ENCODE data around the gene CALHM4.

Gene CALHM4

GRCh38 chr6:116577486-116577885 lies 23.9 kb downstream of the CALHM4 start:
- H3K27ac ChIP-seq: no peak overlapping the region
- no peak overlapping the region for H3K4me3 ChIP-seq (ENCODE audit: low read depth in 1 of 2, low read length in 1 of 2)
- peaks cover 6 to 8% of the 10 kb centered on the region in 2 experiments for H3K4me1 ChIP-seq (ENCODE audit: control insufficient read depth in 1 of 2, insufficient read depth in 1 of 2, low read depth in 1 of 2, low read length in 1 of 2)
- peaks cover 10% of the 10 kb centered on the region for H3K36me3 ChIP-seq
- TF ChIP-seq, protein P1, sequence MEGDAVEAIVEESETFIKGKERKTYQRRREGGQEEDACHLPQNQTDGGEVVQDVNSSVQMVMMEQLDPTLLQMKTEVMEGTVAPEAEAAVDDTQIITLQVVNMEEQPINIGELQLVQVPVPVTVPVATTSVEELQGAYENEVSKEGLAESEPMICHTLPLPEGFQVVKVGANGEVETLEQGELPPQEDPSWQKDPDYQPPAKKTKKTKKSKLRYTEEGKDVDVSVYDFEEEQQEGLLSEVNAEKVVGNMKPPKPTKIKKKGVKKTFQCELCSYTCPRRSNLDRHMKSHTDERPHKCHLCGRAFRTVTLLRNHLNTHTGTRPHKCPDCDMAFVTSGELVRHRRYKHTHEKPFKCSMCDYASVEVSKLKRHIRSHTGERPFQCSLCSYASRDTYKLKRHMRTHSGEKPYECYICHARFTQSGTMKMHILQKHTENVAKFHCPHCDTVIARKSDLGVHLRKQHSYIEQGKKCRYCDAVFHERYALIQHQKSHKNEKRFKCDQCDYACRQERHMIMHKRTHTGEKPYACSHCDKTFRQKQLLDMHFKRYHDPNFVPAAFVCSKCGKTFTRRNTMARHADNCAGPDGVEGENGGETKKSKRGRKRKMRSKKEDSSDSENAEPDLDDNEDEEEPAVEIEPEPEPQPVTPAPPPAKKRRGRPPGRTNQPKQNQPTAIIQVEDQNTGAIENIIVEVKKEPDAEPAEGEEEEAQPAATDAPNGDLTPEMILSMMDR (IDR thresholded peaks at IDR 0.05): no peak
- H3K27me3 ChIP-seq: no peaks in the 10 kb centered on the region
- H3K9me3 ChIP-seq: no peaks in the 10 kb centered on the region

GRCh38 chr6:116578335-116578734 lies 24.8 kb downstream of the CALHM4 start:
- no peak overlapping the region for H3K27ac ChIP-seq
- TF ChIP-seq, protein P1 (IDR thresholded peaks at IDR 0.05): no peak
- H3K36me3 ChIP-seq: peaks cover 15% of the 10 kb centered on the region
- no peaks in the 10 kb centered on the region for H3K27me3 ChIP-seq
- no peaks in the 10 kb centered on the region for H3K4me1 ChIP-seq (ENCODE audit: control insufficient read depth in 1 of 2, insufficient read depth in 1 of 2, low read depth in 1 of 2, low read length in 1 of 2)
- no peak overlapping the region for H3K4me3 ChIP-seq (ENCODE audit: low read depth in 1 of 2, low read length in 1 of 2)
- no peaks in the 10 kb centered on the region for H3K9me3 ChIP-seq

DNA sequence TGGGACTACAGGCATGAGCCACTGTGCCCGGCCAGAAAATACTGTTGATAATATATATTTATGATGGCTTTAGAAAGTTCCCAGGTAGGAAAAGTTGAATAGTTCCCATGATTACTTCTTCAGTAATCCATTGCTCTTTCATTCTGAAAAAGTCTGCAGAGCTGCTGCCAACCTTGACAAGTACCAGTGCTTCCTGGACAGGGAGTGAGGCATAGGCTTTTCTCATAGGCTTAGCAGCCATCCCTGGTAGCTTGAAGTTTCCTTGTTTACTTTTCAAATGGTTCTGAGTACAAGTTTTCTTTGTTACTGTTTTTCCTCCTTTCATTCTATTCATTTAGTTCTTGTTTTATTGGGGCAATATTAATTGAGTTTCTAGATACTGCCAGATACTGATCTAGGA lies 25.6 kb downstream of the CALHM4 start:
- Histone ChIP-seq H3K9me3 (no peaks in the 10 kb centered on the region), H3K36me3 (peaks cover 22% of the 10 kb centered on the region), H3K4me1 (ENCODE audit: control insufficient read depth in 1 of 2, insufficient read depth in 1 of 2, low read depth in 1 of 2, low read length in 1 of 2) (no peaks in the 10 kb centered on the region), H3K27me3 (no peaks in the 10 kb centered on the region), H3K27ac (no peak overlapping the region), H3K4me3 (ENCODE audit: low read depth in 1 of 2, low read length in 1 of 2) (no peak overlapping the region)
- TF ChIP-seq, protein P1 (IDR thresholded peaks at IDR 0.05): no peak

- Histone ChIP-seq H3K27ac (no peak overlapping the region), H3K4me3 (ENCODE audit: low read depth in 1 of 2, low read length in 1 of 2) (no peak overlapping the region), H3K27me3 (no peaks in the 10 kb centered on the region), H3K9me3 (no peaks in the 10 kb centered on the region), H3K36me3 (peaks cover 32% of the 10 kb centered on the region), H3K4me1 (ENCODE audit: control insufficient read depth in 1 of 2, insufficient read depth in 1 of 2, low read depth in 1 of 2, low read length in 1 of 2) (no peaks in the 10 kb centered on the region)
- TF ChIP-seq, protein P1 (IDR thresholded peaks at IDR 0.05): no peak
Measured at GRCh38 chr6:116580198-116580597, 26.6 kb downstream of the CALHM4 start.

DNA sequence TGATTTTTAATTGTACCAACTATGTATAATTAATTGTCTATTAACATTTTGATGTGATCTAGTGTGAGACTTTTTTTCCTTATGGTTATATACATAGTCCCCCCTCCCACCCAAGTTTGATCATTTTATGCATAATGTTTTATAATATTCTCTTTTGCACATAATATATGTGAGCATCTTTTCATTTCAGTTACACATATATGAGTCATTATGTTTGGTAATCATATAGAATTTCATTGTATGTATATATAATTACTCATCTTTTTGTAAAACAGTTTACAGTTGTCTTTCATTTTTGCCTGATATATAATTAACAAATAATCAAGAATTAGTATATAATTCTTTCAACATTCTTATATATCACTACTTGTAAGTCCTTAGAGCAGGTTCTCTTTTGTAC lies 32.7 kb downstream of the CALHM4 start:
- TF ChIP-seq, protein P1 (IDR thresholded peaks at IDR 0.05): no peak
- peaks cover 70% of the 10 kb centered on the region for H3K36me3 ChIP-seq
- H3K9me3 ChIP-seq: no peaks in the 10 kb centered on the region
- H3K4me3 ChIP-seq (ENCODE audit: low read depth in 1 of 2, low read length in 1 of 2): no peak overlapping the region
- no peaks in the 10 kb centered on the region for H3K4me1 ChIP-seq (ENCODE audit: control insufficient read depth in 1 of 2, insufficient read depth in 1 of 2, low read depth in 1 of 2, low read length in 1 of 2)
- no peaks in the 10 kb centered on the region for H3K27me3 ChIP-seq
- no peak overlapping the region for H3K27ac ChIP-seq

- H3K9me3 ChIP-seq: no peaks in the 10 kb centered on the region
- TF ChIP-seq, protein P1 (IDR thresholded peaks at IDR 0.05): no peak
- H3K27me3 ChIP-seq: no peaks in the 10 kb centered on the region
- H3K27ac ChIP-seq: no peak overlapping the region
- no peaks in the 10 kb centered on the region for H3K4me1 ChIP-seq (ENCODE audit: control insufficient read depth in 1 of 2, insufficient read depth in 1 of 2, low read depth in 1 of 2, low read length in 1 of 2)
- H3K36me3 ChIP-seq: peaks cover 70% of the 10 kb centered on the region
- H3K4me3 ChIP-seq (ENCODE audit: low read depth in 1 of 2, low read length in 1 of 2): no peak overlapping the region
Measured at GRCh38 chr6:116586738-116587137, 33.2 kb downstream of the CALHM4 start.
